ENCODE results near the gene PDK1.

PDK1 gene

GRCh38 chr2:172597176-172597842 is 41.4 kb downstream of the PDK1 start:
- no peak for DNase-seq (ENCODE audit: low read depth)

DNA sequence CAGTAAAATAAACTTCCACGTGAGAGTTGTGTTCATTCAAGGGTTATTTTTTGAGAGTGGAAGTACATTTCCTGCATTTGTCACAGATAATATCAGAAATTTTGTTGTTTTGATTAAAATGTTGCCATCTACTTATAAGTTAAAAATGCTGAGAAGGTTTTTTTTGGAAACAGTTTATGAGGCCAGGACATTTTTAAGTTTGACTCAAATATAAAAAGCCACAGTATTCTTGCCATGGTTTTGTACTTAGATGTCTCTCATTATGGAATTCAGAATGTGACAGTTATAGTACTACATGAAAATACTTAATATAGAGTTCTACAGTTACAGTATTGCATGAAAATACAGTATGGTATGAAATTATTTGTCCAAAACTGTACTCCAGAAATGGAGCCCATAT is 44.1 kb downstream of the PDK1 start:
- DNase-seq (ENCODE audit: low read depth), result no peak

GRCh38 chr2:172600557-172601008 is 44.7 kb downstream of the PDK1 start:
- no peak for DNase-seq (ENCODE audit: low read depth)

DNA sequence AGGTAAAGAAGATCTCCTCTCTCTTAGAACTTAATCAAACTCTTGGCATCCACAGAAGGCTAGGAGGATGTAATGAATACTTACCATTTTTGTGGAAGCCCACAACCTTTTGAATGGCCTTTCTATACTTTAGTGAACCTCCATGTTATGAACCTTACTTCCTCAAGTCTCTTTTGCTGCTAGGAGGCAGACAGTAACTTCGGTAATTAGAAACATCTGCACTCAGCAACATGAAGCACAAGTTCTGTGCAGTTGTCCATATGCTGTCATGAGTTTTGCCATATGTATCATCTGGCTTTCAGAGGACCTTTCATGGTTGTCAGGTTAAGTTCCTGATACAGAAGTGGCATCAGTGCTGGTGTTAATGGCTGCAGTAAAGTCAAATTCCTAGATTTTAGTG is 50.4 kb downstream of the PDK1 start:
- no peak for DNase-seq (ENCODE audit: low read depth)

GRCh38 chr2:172607379-172607928 is 51.6 kb downstream of the PDK1 start:
- no peak for DNase-seq (ENCODE audit: low read depth)

DNA sequence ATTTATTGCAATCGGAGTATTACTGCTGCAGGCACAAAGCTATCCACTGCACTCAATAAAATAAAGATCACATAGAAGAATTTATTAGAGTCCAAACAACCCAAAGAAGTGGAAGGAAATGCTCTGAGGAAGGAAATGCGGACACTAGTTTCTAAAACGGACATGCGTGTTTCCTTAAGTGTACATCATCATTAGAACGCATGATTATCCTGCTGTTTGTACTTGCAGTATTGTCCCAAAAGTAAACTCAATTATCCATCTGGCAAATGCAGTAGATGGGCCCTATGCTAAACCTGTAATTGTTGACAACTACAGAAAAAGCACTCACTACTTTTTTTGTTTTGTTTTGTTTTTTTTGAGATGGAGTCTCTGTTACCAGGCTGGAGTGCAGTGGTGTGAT is 53.6 kb downstream of the PDK1 start:
- DNase-seq (ENCODE audit: low read depth), result no peak

DNA sequence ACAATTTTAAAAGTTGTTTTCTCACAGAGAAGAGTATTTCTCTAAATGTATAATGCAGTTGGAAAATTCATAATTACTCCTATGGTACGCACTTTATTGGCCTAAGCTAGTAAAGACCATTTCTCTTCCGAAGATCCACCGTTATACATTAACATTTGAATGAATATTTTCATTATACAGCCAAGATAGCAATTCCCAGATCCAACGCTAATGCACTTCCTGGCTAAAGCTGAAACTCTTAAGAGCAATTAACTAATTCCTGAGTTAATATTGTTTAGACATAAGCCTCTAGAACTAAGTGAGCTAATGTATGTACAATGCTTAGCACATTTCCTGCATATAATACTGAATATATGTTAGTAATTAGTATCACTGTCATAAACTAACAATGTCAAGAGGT is 56.2 kb downstream of the PDK1 start:
- DNase-seq (ENCODE audit: low read depth), result no peak

GRCh38 chr2:172613040-172613439 is 57.1 kb downstream of the PDK1 start:
- DNase-seq (ENCODE audit: low read depth), result no peak

DNA sequence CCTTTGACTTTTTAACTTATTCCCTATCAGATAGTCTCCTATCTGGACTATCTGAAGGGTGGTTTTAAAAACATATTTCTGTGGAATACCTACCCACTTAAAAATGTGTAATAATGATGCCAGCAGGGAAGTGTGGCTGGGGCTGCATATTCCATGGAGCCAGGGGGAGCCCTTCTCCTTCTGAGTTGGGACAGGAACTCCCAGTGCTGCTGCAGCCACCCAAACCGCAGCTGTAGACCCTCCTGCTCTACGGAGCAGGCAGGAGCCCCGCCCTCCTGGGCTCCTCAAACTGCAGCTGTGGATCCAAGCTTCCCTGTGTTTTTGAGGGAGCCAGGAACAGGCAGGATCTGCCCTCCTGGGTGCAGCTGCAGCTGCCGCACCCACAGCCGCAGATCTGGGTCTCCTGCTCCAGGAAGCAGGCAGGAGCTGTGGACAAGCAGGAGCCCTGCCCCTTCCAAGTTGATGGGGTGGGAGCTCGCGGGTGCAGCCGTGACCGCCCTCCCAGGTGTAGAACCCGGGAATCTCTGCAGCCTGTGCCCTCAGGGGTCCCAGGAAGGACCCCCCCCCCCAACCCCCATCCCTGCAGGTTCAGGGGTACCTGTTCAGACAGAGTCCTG is 57.8 kb downstream of the PDK1 start:
- DNase-seq (ENCODE audit: low read depth), result no peak

DNA sequence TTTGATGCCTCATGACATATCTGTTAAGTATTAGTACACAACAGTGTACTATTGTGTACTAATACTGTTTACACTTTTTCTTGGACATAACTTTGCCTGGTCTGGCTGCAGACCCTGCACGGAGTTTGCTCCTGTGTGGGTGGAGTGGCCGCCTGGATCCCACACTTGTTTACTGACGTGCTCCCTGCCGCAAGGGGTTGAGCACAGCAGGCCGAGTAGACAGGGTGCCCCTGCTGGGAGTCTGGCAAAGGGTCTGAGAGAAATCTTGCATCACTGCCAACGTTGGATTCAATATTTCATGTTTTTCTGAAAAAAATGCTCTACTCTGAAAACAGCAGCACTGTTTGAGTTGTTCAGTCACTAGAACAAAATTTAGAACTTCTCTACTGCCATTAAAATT is 59.0 kb downstream of the PDK1 start:
- DNase-seq (ENCODE audit: low read depth), result no peak

GRCh38 chr2:172615727-172616261 is 59.9 kb downstream of the PDK1 start:
- DNase-seq (ENCODE audit: low read depth), result no peak

DNA sequence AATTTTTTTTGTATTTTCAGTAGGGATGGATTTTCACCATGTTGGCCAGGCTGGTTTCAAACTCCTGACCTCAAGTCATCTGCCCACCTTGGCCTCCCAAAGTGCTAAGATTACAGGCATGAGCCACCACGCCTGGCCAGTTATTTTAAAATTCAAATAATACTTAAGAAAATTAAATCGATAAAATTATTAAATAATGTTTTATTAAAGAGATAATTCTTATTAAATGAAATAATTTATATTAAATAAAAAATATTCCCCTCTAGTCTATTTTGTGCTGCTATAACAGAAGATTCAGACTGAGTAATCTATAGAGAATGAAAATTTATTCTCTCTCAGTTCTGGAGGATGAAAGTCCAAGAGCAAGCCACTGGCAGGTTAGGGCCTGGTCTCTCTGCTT is 61.2 kb downstream of the PDK1 start:
- no peak for DNase-seq (ENCODE audit: low read depth)

DNA sequence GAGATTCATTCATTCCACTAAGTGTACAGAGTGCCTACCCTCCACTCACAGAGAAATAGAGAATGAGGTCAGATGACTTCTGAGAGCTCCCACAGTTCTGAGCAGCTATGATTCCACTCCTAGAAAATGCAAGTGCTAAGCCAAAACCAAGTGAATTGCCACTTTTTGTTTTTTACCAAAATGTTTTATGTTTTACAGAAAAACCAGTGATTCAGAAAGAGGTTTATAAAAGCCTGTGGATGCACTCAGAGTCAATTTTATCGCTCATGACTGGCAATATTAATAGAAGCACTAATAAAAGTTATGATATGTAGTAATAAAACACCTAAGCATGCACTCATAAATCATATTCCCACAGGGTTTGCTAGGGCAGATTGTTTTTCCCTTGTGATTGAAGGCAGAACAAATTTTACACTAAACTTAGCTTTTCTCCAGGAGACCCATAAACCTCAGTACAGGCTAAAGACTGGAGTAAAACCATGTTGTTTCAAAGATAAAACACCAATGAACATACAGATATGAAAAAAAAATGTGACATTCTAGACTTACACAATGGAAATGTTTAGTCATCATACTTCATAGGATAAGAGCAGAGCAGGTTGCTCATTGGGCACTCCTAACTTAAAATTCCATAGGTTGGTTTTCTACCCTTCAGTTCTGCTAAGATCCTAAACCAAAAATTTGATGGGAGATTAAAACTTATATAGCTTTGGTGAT is 67.5 kb downstream of the PDK1 start:
- DNase-seq (ENCODE audit: low read depth), result no peak

- no peak for DNase-seq (ENCODE audit: low read depth)
Observed at GRCh38 chr2:172624996-172625395, 69.1 kb downstream of the PDK1 start.

- no peak for DNase-seq (ENCODE audit: low read depth)
Observed at GRCh38 chr2:172627181-172627580, 71.3 kb downstream of the PDK1 start.

DNA sequence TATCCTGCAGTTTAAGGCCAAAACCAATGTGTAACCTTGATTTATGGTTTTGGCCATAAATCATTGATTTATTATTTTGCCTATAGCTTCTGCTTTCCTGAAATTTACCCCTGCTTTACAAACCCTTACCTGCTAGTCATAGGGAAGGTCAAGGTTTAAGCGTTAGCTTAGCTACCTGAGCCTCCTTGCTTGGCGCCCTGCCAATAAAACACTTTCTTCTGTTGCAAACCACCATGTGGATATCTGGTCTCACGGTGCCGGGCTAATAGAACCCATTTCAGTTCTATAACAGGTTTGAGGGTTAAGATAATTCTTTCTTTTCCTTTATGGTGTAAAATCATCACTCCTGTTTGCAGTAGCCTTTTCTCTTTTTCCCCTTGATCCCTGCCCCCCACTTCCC is 72.2 kb downstream of the PDK1 start:
- DNase-seq (ENCODE audit: low read depth), result no peak

DNA sequence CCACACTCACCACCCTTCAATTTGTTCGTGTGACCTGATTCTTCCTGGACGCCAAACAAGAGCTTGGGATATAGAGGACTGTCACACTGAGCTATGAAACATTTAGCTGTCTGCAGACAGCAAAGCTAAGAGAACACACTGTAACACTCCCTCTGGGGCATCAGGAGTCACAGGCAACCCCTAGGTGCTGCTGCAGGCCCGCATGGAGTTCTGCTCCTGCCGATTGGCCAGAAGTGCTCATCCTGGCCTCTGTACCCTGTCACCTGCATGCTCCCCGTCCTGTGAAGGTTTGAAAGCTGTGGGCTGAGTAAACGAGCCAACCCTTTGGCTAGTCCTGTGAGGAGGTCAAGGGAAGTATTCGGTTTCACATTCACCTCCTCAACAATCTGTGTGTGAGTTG is 73.7 kb downstream of the PDK1 start:
- DNase-seq (ENCODE audit: low read depth), result no peak

DNA sequence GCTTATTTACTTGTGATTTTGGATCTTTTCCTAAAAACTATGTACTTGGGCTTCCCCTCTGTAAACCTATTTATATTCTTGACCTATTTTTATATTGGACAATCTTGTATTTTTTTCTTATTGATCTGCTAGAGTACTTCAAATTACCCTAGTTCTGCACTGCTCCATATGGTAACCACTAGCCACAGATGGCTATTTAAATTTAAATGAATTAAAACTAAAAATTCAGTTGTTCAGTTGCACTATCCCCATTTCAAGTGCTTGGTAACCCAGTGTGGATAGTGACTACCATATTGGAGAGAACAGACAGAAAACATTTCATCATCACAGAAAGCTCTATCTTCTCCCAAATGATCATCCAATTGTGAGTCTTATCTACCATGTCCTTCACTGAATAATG is 74.3 kb downstream of the PDK1 start:
- DNase-seq (ENCODE audit: low read depth), result no peak

GRCh38 chr2:172634477-172634876 is 78.6 kb downstream of the PDK1 start:
- DNase-seq (ENCODE audit: low read depth), result no peak

GRCh38 chr2:172635548-172635947 is 79.7 kb downstream of the PDK1 start:
- no peak for DNase-seq (ENCODE audit: low read depth)

- no peak for DNase-seq (ENCODE audit: low read depth)
Observed at GRCh38 chr2:172639256-172639655, 83.4 kb downstream of the PDK1 start.

DNA sequence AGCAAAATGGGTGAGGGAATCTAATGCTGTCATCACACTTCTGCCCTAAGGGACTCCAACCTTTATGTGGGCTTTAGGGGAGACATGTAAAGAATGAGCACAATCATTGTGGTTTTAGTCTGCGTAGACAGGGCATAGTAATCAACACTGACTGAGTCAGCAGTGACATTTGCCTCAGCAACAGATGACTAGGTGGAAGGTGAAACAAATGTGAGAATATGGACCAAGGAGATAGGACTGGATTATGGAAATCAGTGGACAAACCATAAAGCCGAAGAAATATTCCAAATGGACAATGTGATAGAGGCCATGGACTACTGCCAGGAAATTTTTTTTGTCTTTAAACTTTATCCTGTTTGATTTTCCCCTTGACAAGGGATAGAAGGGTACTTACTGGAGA is 83.9 kb downstream of the PDK1 start:
- DNase-seq (ENCODE audit: low read depth), result no peak

- DNase-seq (ENCODE audit: low read depth), result no peak
Observed at GRCh38 chr2:172640389-172640788, 84.5 kb downstream of the PDK1 start.
